HL-60 (cell line): Measurements from ENCODE around the gene CSNK2A2.

Experiments used
- DNase-seq, 2 experiments: peaks; one replicate each; pipeline ENCODE4 v3.0.0-alpha.2; 2010 to 2020; ENCODE audit warnings: low read depth in 1 of 2, low spot score in 1 of 2
- H3K27ac ChIP-seq: fragments of 250-450 bp; sonication (Bioruptor Pico); replicated peaks from 2 replicates; pipeline ENCODE4 v1.5.1; 2020; ENCODE audit warnings: mild to moderate bottlenecking, moderate library complexity
- H3K27me3 ChIP-seq: fragments of 250-450 bp; sonication (Bioruptor Pico); 2 replicates; pipeline ENCODE4 v1.5.1; 2021; ENCODE audit warnings: mild to moderate bottlenecking, moderate library complexity; ENCODE audit not compliant: insufficient read depth, poor library complexity, severe bottlenecking
- H3K4me3 ChIP-seq: replicated peaks from 2 replicates; pipeline ENCODE4 v1.5.1; 2011; ENCODE audit warnings: mild to moderate bottlenecking, control low read depth, low read length; ENCODE audit not compliant: insufficient read depth
- GABPA ChIP-seq: IDR thresholded peaks from 2 replicates; pipeline ENCODE4 v1.6.1; 2012; ENCODE audit warnings: low read depth
- POLR2AphosphoS5 ChIP-seq: IDR thresholded peaks from 2 replicates; pipeline ENCODE4 v1.6.1; 2012; ENCODE audit warnings: low read depth
- SPI1 ChIP-seq: IDR thresholded peaks from 2 replicates; pipeline ENCODE4 v1.6.1; 2012; ENCODE audit warnings: low read depth, mild to moderate bottlenecking, borderline replicate concordance
- TF ChIP-seq, protein P1 (sequence below): IDR thresholded peaks from one replicate; pipeline ENCODE4 v1.5.1; 2011; ENCODE audit warnings: low read length, control low read depth, inconsistent platforms; ENCODE audit not compliant: insufficient read depth
- TF ChIP-seq, protein P2 (sequence below): IDR thresholded peaks from 2 replicates; pipeline ENCODE4 v1.6.1; 2012; ENCODE audit warnings: low read depth; ENCODE audit not compliant: insufficient replicate concordance

CSNK2A2 gene

DNA sequence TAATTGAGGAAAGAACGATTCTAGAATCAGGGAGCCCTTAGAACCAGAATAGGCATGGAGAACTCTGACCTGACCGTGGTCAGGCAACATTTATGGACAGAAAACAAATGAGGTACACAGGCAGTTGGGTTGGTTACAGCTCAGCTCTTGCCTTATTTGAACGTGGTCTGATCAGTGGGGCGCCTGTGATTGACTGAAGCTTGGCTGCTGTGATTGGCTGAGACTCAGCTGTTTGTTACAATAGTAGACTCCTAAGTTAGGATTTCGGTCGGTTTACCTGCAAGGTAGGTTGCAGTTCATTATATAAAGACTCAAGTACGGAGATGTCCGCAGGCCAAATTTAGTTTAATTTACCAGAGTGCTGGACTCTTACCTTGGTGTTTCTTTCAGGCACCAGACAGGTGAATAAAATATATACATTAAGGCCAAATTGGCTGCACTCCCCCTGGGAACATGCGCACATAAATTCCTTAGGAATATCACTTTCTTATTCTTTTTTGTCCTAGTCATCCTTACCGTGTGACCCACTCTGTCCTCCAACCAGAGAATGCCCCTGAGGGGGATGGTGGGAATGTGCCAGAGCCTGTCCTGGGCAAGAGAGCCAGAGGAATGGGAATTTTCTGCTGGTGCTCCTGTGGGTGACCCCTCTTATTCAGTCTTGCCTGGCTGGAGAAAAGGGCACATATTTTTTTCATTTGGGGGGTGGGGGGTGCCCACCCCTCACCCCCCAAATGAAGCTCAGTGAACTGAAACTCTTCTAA is 7.5 kb upstream of the CSNK2A2 start:
- Histone ChIP-seq H3K27ac (no peak overlapping the region), H3K4me3 (no peak overlapping the region), H3K27me3 (peaks cover 5% of the 10 kb centered on the region)
- no peak for DNase-seq
- TF ChIP-seq, protein P1, sequence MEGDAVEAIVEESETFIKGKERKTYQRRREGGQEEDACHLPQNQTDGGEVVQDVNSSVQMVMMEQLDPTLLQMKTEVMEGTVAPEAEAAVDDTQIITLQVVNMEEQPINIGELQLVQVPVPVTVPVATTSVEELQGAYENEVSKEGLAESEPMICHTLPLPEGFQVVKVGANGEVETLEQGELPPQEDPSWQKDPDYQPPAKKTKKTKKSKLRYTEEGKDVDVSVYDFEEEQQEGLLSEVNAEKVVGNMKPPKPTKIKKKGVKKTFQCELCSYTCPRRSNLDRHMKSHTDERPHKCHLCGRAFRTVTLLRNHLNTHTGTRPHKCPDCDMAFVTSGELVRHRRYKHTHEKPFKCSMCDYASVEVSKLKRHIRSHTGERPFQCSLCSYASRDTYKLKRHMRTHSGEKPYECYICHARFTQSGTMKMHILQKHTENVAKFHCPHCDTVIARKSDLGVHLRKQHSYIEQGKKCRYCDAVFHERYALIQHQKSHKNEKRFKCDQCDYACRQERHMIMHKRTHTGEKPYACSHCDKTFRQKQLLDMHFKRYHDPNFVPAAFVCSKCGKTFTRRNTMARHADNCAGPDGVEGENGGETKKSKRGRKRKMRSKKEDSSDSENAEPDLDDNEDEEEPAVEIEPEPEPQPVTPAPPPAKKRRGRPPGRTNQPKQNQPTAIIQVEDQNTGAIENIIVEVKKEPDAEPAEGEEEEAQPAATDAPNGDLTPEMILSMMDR = no peak
- TF ChIP-seq GABPA = no peak
- TF ChIP-seq SPI1 = no peak
- TF ChIP-seq POLR2AphosphoS5 = no peak
- TF ChIP-seq, protein P2, sequence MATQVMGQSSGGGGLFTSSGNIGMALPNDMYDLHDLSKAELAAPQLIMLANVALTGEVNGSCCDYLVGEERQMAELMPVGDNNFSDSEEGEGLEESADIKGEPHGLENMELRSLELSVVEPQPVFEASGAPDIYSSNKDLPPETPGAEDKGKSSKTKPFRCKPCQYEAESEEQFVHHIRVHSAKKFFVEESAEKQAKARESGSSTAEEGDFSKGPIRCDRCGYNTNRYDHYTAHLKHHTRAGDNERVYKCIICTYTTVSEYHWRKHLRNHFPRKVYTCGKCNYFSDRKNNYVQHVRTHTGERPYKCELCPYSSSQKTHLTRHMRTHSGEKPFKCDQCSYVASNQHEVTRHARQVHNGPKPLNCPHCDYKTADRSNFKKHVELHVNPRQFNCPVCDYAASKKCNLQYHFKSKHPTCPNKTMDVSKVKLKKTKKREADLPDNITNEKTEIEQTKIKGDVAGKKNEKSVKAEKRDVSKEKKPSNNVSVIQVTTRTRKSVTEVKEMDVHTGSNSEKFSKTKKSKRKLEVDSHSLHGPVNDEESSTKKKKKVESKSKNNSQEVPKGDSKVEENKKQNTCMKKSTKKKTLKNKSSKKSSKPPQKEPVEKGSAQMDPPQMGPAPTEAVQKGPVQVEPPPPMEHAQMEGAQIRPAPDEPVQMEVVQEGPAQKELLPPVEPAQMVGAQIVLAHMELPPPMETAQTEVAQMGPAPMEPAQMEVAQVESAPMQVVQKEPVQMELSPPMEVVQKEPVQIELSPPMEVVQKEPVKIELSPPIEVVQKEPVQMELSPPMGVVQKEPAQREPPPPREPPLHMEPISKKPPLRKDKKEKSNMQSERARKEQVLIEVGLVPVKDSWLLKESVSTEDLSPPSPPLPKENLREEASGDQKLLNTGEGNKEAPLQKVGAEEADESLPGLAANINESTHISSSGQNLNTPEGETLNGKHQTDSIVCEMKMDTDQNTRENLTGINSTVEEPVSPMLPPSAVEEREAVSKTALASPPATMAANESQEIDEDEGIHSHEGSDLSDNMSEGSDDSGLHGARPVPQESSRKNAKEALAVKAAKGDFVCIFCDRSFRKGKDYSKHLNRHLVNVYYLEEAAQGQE = no peak

DNA sequence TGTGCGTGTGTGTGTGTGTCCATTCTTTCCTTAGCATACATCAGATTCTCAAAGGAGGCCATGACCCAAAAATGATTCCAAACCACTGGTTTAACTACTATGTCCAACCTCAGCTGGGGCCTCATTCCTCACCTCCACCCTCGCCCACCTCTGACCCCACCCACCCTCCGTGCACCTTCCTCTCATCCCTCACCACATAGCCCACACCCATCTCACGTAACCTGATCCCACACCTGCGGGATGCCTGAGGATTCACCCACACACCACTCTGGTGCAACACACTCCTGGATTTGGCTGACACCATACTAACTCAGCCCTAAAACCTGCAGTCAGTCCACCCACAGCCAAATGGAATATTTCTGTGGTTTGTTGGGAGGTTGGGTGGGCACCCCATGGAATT is 3.3 kb upstream of the CSNK2A2 start:
- no peak for DNase-seq
- Histone ChIP-seq H3K27me3 (peaks cover 3% of the 10 kb centered on the region), H3K4me3 (no peak overlapping the region), H3K27ac (no peak overlapping the region)
- no peak for TF ChIP-seq SPI1
- TF ChIP-seq, protein P2 = no peak
- no peak for TF ChIP-seq POLR2AphosphoS5
- no peak for TF ChIP-seq GABPA
- TF ChIP-seq, protein P1 = no peak

DNA sequence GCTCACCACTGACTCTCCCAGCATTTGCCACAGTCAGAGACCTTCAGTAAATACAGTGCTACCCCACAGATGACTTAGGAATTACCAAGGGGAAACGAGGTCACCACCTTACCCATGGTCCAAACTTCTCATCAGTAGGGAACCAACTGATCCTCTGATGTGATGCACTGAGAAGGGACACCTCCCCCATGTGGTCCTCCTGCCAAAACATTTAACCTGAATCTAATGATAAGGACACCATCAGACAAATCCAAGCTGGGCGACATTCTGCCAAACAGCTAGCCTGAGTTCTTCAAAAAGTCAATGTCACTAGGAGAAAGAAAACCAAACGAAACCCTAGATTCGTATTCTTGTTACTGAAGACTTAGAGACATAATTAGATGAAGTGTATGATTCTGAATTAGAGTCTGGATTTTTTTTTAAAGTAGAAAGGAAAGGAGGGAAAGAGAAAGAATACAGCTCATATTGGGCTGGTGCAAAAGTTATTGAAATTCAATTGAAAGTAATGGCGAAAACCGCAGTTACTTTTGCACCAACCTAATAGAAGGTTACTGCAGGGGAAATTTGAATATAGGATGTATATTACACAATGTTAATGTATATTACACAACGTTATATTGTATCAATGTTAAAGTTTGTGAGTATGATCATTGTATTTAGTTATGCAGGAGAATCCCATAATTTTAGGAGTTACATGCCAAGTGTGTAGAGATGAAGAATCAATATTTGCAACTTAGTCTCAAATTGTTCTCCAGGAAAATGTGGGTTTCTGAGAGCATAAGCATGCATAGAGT is 2.3 kb upstream of the CSNK2A2 start:
- peaks cover 3% of the 10 kb centered on the region for H3K27me3 ChIP-seq
- H3K4me3 ChIP-seq = no peak overlapping the region
- no peak for DNase-seq
- no peak overlapping the region for H3K27ac ChIP-seq
- TF ChIP-seq SPI1 = no peak
- TF ChIP-seq, protein P2 = no peak
